Endothelial cell (in vitro differentiated cells): Measurements from ENCODE around the gene PSMD13. TPM values are rescaled to one million over a fixed set of nuclear protein-coding genes. Genes with fewer than 3 reads are reported as not detected.
A peak's percentile ranks its signal among the peaks of the same experiment; 100 is the strongest.

ENCODE experiments used
- DNase-seq: peaks from one replicate; pipeline ENCODE4 v3.0.0; 2021; ENCODE audit warnings: low spot score
- H3K27ac Mint-ChIP-seq: one replicate; pipeline ENCODE4 v1.8.0; 2021; ENCODE audit warnings: mixed read lengths, inconsistent platforms; ENCODE audit not compliant: unreplicated experiment
- H3K27me3 Mint-ChIP-seq: one replicate; pipeline ENCODE4 v1.8.0; 2021; ENCODE audit warnings: mild to moderate bottlenecking, moderate library complexity, mixed read lengths, inconsistent platforms; ENCODE audit not compliant: unreplicated experiment
- H3K36me3 Mint-ChIP-seq: one replicate; pipeline ENCODE4 v1.8.0; 2021; ENCODE audit warnings: mild to moderate bottlenecking, low read depth, mixed read lengths, inconsistent platforms; ENCODE audit not compliant: unreplicated experiment
- H3K4me1 Mint-ChIP-seq: one replicate; pipeline ENCODE4 v1.8.0; 2021; ENCODE audit warnings: mild to moderate bottlenecking, mixed read lengths, inconsistent platforms; ENCODE audit not compliant: unreplicated experiment
- H3K4me3 Mint-ChIP-seq: one replicate; pipeline ENCODE4 v1.8.0; 2021; ENCODE audit warnings: mild to moderate bottlenecking, mixed read lengths, inconsistent platforms; ENCODE audit not compliant: unreplicated experiment
- H3K9me3 Mint-ChIP-seq: one replicate; pipeline ENCODE4 v1.8.0; 2021; ENCODE audit warnings: mixed read lengths, inconsistent platforms; ENCODE audit not compliant: unreplicated experiment
- total RNA-seq: library from RNA; stranded (reverse); fragmentation: NEBNext Ultra II Directional; extraction: Animal tissue kit (Norgen Biotek cat#: 25700); gene quantifications from one replicate; pipeline ENCODE4 v1.2.1, GENCODE V29; 2021; ENCODE audit not compliant: unreplicated experiment
- TF ChIP-seq, protein P1 (sequence below): fragments of 200-600 bp; sonication (generic); IDR thresholded peaks from one replicate; pipeline ENCODE4 v1.5.0; 2021; ENCODE audit warnings: antibody characterized with exemption; ENCODE audit not compliant: unreplicated experiment

The PSMD13 gene
- total RNA-seq, 1 donor from 2014 or later, result 189 TPM

DNA sequence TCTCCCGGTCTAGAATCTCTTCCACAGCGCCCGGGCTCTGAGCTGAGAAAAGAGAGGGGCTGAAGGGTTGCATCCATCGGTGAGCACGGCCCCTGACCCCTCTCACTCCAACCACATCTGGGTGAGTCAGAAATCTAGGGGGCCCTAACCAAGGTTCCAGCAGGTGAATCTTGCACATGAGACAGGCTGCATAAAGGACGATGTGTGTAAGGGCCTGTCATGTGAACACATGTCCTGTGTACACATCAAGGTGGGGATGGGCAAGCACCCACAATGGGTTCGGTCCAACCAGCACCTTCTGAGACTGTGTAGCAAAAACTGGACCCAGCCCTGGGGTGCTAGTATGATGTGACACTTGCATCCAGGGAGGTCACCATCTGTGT is 30.8 kb upstream of the PSMD13 start:
- Mint-ChIP-seq H3K4me3 (peak overlapping the region; percentile 97), H3K36me3 (peaks cover 15% of the 10 kb centered on the region), H3K9me3 (no peaks in the 10 kb centered on the region), H3K27ac (peak overlapping the region; percentile 89), H3K4me1 (peaks cover 53% of the 10 kb centered on the region), H3K27me3 (peaks cover 25% of the 10 kb centered on the region)
- peak; percentile 1 for DNase-seq
- TF ChIP-seq, protein P1, sequence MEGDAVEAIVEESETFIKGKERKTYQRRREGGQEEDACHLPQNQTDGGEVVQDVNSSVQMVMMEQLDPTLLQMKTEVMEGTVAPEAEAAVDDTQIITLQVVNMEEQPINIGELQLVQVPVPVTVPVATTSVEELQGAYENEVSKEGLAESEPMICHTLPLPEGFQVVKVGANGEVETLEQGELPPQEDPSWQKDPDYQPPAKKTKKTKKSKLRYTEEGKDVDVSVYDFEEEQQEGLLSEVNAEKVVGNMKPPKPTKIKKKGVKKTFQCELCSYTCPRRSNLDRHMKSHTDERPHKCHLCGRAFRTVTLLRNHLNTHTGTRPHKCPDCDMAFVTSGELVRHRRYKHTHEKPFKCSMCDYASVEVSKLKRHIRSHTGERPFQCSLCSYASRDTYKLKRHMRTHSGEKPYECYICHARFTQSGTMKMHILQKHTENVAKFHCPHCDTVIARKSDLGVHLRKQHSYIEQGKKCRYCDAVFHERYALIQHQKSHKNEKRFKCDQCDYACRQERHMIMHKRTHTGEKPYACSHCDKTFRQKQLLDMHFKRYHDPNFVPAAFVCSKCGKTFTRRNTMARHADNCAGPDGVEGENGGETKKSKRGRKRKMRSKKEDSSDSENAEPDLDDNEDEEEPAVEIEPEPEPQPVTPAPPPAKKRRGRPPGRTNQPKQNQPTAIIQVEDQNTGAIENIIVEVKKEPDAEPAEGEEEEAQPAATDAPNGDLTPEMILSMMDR, result no peak

DNA sequence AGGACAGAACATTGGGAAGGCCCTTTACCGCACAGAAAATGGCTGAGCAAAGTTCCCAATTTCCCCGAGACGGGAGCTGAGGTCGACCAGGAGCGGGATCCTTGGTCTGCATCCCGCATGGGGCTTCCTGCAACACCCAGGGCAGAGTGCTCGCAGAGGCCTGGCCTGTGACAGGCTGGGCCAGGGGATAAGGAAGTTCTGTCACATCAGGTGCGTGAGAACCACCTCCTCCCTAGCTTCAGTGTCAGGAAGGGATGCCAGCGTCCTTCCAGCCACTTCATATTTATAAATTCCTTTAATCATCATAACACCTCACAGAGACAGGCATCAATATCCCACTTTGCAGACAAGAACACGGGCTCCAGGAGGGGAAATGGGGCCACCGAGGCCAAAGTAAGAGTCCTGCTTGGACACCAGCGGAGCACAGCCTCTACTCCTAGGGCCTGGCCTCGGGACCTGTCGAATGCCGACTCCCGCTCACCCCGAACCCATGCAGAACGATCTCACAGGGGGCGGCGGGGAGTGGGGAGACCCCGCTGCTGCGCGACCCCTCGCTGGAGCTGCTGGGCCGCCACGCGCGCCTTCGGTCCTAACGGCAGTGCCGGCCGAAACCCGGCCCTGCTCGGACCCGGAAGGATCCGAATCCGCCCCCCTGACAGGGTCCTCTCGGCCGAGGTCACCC is 30.1 kb upstream of the PSMD13 start:
- Mint-ChIP-seq H3K4me1 (peaks cover 47% of the 10 kb centered on the region), H3K27ac (peak overlapping the region; percentile 89), H3K27me3 (peaks cover 22% of the 10 kb centered on the region), H3K36me3 (peaks cover 21% of the 10 kb centered on the region), H3K9me3 (no peaks in the 10 kb centered on the region), H3K4me3 (peak overlapping the region; percentile 97)
- TF ChIP-seq, protein P1, result no peak
- DNase-seq, result no peak

DNA sequence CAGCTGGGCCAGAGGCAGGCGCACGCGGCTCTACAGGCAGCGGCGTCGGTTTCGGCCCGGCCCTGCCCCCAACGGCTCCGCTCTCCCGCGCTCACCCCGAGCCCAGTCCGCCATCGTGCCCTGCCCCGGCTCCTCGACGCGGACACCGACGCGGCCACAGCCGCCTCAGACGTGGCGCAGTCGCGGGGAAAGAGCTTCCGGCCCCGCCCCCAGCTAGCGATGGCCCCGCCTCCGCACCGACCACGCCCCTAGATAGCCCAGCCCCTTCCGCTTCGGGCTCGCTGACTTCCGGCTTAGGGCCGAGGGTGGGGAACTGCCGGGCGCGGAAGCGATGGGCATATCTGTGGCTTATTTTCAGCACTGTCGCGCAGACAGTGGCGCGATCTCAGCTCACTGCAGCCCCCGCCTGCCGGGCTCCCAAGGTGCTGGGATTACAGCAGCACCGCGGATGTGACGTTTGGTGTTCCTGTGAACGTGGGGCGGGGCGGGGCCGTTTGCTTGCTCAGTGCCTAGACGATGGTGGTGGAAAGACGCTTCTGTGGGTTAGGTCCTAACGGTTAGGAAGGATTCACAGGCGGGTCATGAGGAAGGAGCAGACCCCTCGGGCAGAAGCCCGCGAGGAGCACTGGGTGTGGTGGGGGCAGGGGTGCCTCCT is 29.4 kb upstream of the PSMD13 start, which contains the start of the genes BET1L and RIC8A:
TSS of gene BET1L (minus strand) at position 192 of the 655 bp plus-strand sequence. CDS start at position 114, 78 bp downstream.
TSS of gene RIC8A (plus strand) at position 501 of the 655 bp plus-strand sequence. CDS start 1,147 bp downstream, outside the sequence.
- Mint-ChIP-seq H3K27ac (peak within 1 kb of the TSS; percentile 98), H3K9me3 (no peaks in the 10 kb centered on the region), H3K27me3 (peaks cover 22% of the 10 kb centered on the region), H3K36me3 (peaks cover 24% of the 10 kb centered on the region), H3K4me3 (peak within 1 kb of the TSS; percentile 99), H3K4me1 (peaks cover 40% of the 10 kb centered on the region)
- TF ChIP-seq, protein P1, result no peak
- peak; percentile 93 for DNase-seq

DNA sequence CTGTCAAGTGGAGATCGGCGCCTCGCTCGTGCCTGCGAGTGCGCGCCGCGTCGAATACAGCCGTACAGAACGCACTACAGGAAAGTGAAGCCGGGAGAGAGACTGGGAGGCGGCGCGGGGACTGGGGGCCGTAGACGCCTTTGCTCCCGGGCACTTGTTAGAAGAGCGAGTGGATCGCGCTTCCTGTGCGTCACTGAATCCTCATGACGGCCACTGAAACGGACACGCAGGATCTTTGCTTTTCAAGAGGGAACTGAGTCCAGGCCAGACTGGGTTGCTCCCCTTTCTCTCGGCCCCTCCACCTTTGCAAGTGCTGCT is 29.0 kb upstream of the PSMD13 start:
- H3K27ac Mint-ChIP-seq, result peak overlapping the region; percentile 98
- peaks cover 36% of the 10 kb centered on the region for H3K4me1 Mint-ChIP-seq
- H3K4me3 Mint-ChIP-seq, result peak overlapping the region; percentile 99
- DNase-seq, result peak; percentile 49
- no peaks in the 10 kb centered on the region for H3K9me3 Mint-ChIP-seq
- TF ChIP-seq, protein P1, result no peak
- peaks cover 22% of the 10 kb centered on the region for H3K27me3 Mint-ChIP-seq
- H3K36me3 Mint-ChIP-seq, result peaks cover 23% of the 10 kb centered on the region
